ENCODE results near the gene CDIPT.

DNA sequence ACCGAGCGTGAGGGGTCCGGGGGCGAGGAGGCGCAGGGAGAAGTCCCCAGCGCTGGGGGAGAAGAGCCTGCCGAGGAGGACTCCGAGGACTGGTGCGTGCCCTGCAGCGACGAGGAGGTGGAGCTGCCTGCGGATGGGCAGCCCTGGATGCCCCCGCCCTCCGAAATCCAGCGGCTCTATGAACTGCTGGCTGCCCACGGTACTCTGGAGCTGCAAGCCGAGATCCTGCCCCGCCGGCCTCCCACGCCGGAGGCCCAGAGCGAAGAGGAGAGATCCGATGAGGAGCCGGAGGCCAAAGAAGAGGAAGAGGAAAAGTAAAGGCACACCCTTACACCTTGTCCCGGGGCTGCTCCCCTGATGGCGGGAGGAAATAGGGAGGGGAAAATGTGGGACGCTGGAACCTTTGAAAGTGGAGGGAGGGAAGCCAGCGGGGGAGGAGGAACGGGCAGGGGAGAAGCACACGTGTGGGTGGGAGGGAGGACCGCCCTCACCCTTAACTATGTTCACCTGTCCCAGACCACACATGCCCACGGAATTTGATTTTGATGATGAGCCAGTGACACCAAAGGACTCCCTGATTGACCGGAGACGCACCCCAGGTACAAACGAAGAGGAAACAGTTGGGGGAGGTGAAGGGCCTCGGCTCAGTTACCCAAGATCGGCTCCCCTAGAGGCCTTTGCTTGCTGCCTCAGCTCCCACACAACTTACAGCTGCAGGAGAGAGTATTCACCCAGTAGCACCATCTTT, 46.2 kb downstream of the CDIPT start:
- TF ChIP-seq TFAP4 (IDR thresholded peaks at IDR 0.05; ENCODE audit: borderline replicate concordance, low read depth) (no peak), TSC22D2 (CRISPR knock-in tag; IDR thresholded peaks at IDR 0.05; ENCODE audit: borderline replicate concordance) (no peak), MAX (IDR thresholded peaks at IDR 0.05) (no peak; the same call in 1 of the 2 replicates), MXI1 (IDR thresholded peaks at IDR 0.05; ENCODE audit: borderline replicate concordance, low read depth, low read length) (no peak), ETV6 (CRISPR knock-in tag; conservative IDR thresholded peaks at IDR 0.05) (no peak), PHF8 (CRISPR knock-in tag; IDR thresholded peaks at IDR 0.05) (peak; percentile 20; the same call in 1 of the 2 replicates), ZSCAN5A (CRISPR knock-in tag; IDR thresholded peaks at IDR 0.05; ENCODE audit: borderline replicate concordance) (no peak)
